Endothelial cell (in vitro differentiated cells): Measurements from ENCODE around the gene NRIP2. TPM values are rescaled to one million over a fixed set of nuclear protein-coding genes. Genes with fewer than 3 reads are reported as not detected.

Experiments
- DNase-seq: peaks from one replicate; pipeline ENCODE4 v3.0.0; 2021; ENCODE audit warnings: low spot score
- H3K27ac Mint-ChIP-seq: one replicate; pipeline ENCODE4 v1.8.0; 2021; ENCODE audit warnings: mixed read lengths, inconsistent platforms; ENCODE audit not compliant: unreplicated experiment
- H3K27me3 Mint-ChIP-seq: one replicate; pipeline ENCODE4 v1.8.0; 2021; ENCODE audit warnings: mild to moderate bottlenecking, moderate library complexity, mixed read lengths, inconsistent platforms; ENCODE audit not compliant: unreplicated experiment
- H3K36me3 Mint-ChIP-seq: one replicate; pipeline ENCODE4 v1.8.0; 2021; ENCODE audit warnings: mild to moderate bottlenecking, low read depth, mixed read lengths, inconsistent platforms; ENCODE audit not compliant: unreplicated experiment
- H3K4me1 Mint-ChIP-seq: one replicate; pipeline ENCODE4 v1.8.0; 2021; ENCODE audit warnings: mild to moderate bottlenecking, mixed read lengths, inconsistent platforms; ENCODE audit not compliant: unreplicated experiment
- H3K4me3 Mint-ChIP-seq: one replicate; pipeline ENCODE4 v1.8.0; 2021; ENCODE audit warnings: mild to moderate bottlenecking, mixed read lengths, inconsistent platforms; ENCODE audit not compliant: unreplicated experiment
- H3K9me3 Mint-ChIP-seq: one replicate; pipeline ENCODE4 v1.8.0; 2021; ENCODE audit warnings: mixed read lengths, inconsistent platforms; ENCODE audit not compliant: unreplicated experiment
- total RNA-seq: library from RNA; stranded (reverse); fragmentation: NEBNext Ultra II Directional; extraction: Animal tissue kit (Norgen Biotek cat#: 25700); gene quantifications from one replicate; pipeline ENCODE4 v1.2.1, GENCODE V29; 2021; ENCODE audit not compliant: unreplicated experiment
- TF ChIP-seq, protein P1 (sequence below): fragments of 200-600 bp; sonication (generic); IDR thresholded peaks from one replicate; pipeline ENCODE4 v1.5.0; 2021; ENCODE audit warnings: antibody characterized with exemption; ENCODE audit not compliant: unreplicated experiment

NRIP2 gene
- total RNA-seq, 1 donor from 2014 or later: 0.13 TPM

DNA sequence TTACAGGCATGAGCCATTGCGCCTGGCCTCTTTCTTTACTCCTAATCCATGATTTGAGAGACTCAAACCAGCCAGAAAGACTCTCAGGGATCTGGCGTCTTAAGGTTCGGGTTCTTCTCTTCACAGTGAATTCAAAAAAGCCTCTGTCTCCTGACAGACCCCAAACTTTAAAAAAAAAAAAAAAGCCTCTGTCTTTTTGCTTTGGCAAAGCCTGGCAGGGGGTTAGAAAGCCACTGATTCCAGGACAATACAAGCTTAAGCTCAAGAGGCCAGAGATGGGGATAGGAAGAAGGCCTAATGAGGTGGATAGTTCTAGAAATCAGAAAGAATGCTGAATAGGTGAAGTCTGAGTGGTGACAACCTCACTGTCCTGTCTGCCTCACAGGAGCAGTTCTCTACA lies 8.8 kb downstream of the NRIP2 start:
- Mint-ChIP-seq H3K27me3 (peaks cover 3% of the 10 kb centered on the region), H3K27ac (no peak overlapping the region), H3K4me3 (no peak overlapping the region), H3K36me3 (peaks cover 41% of the 10 kb centered on the region), H3K4me1 (no peaks in the 10 kb centered on the region), H3K9me3 (no peaks in the 10 kb centered on the region)
- TF ChIP-seq, protein P1, sequence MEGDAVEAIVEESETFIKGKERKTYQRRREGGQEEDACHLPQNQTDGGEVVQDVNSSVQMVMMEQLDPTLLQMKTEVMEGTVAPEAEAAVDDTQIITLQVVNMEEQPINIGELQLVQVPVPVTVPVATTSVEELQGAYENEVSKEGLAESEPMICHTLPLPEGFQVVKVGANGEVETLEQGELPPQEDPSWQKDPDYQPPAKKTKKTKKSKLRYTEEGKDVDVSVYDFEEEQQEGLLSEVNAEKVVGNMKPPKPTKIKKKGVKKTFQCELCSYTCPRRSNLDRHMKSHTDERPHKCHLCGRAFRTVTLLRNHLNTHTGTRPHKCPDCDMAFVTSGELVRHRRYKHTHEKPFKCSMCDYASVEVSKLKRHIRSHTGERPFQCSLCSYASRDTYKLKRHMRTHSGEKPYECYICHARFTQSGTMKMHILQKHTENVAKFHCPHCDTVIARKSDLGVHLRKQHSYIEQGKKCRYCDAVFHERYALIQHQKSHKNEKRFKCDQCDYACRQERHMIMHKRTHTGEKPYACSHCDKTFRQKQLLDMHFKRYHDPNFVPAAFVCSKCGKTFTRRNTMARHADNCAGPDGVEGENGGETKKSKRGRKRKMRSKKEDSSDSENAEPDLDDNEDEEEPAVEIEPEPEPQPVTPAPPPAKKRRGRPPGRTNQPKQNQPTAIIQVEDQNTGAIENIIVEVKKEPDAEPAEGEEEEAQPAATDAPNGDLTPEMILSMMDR: no peak
- no peak for DNase-seq

DNA sequence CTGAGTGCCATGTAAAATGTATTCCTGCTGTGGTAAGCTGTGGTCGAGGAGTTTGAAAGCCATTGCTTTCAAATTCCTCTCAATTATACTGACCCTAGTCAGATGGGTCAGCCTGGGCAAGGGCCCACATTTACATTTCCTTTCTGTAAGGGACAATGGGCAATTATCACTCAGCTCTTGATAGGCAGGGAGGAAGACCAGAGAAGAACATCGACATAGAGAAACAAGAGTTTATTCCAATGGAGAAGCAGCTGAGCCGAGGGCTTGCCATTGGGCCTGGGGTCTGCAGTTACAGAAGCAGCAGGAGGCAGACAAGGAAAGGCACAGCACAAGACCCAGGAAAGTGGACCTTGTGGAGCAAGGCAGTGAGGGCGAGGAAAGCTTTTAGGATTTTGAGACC lies 9.7 kb downstream of the NRIP2 start:
- no peaks in the 10 kb centered on the region for H3K9me3 Mint-ChIP-seq
- H3K4me3 Mint-ChIP-seq: no peak overlapping the region
- TF ChIP-seq, protein P1: no peak
- peaks cover 3% of the 10 kb centered on the region for H3K27me3 Mint-ChIP-seq
- DNase-seq: no peak
- H3K27ac Mint-ChIP-seq: no peak overlapping the region
- peaks cover 40% of the 10 kb centered on the region for H3K36me3 Mint-ChIP-seq
- no peaks in the 10 kb centered on the region for H3K4me1 Mint-ChIP-seq

DNA sequence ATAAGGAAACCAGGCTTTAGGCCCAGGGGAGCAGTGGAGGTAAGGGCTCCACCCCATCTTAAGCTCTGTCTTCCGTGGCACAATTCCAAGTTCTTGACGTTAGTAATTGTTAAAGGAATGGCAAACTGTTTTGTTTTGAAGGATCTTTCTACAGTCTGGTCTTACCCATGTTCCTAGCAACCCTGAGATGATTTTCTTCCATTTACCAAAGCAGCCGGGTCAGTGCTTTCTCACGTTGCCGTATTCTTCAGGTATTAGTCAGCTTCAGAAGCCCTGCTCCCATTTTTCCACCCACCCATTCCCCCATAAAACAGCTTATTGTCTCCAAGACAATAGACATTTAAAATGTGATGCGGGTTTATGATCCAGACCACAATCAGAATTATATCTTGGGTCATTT lies 10.3 kb downstream of the NRIP2 start:
- TF ChIP-seq, protein P1: no peak
- Mint-ChIP-seq H3K4me1 (no peaks in the 10 kb centered on the region), H3K9me3 (no peaks in the 10 kb centered on the region), H3K4me3 (no peak overlapping the region), H3K27ac (no peak overlapping the region), H3K27me3 (peaks cover 3% of the 10 kb centered on the region), H3K36me3 (peaks cover 42% of the 10 kb centered on the region)
- no peak for DNase-seq

DNA sequence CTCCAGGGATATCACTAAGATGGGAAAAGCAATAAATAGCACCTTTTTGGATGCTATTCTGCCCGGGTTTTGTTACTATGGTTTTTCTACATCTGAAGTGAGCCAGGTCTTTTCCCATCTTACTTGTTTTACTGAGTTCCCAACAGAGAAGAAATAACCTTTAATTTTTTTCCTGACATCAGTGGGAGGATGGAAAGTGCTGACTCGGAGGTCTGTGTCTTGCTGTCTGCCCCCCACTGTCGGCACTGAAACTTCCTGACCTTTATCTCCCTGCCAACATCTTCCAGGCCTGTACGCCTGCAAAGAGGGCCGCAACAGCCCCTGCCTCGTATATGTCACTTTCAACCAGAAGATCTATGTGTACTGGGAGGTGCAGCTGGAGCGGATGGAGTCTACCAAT lies 11.4 kb downstream of the NRIP2 start:
- DNase-seq: no peak
- no peaks in the 10 kb centered on the region for H3K9me3 Mint-ChIP-seq
- H3K36me3 Mint-ChIP-seq: peaks cover 44% of the 10 kb centered on the region
- peaks cover 3% of the 10 kb centered on the region for H3K27me3 Mint-ChIP-seq
- H3K4me1 Mint-ChIP-seq: no peaks in the 10 kb centered on the region
- no peak overlapping the region for H3K4me3 Mint-ChIP-seq
- H3K27ac Mint-ChIP-seq: no peak overlapping the region
- TF ChIP-seq, protein P1: no peak

DNA sequence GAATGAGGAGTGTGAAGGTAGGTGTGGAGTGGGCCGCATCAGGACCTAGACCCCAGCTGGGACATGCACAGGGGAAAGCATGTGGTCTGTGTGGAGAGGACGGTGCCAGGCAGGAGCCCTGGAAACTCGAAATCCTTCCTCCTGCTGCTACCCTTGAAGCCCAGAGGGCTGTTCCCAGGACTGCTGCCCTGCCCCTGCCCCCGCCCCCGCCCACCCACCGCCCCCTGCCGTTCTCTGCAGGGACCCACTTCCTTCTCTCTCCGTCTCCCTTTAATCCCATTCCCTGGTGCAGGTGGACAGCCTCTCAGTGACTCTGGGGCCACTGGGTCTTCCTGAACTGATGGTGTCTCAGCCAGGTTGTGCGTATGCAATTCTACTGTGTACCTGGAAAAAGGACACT lies 14.4 kb downstream of the NRIP2 start:
- Mint-ChIP-seq H3K36me3 (peaks cover 43% of the 10 kb centered on the region), H3K4me3 (no peak overlapping the region), H3K27me3 (peaks cover 6% of the 10 kb centered on the region), H3K27ac (no peak overlapping the region), H3K4me1 (no peaks in the 10 kb centered on the region), H3K9me3 (no peaks in the 10 kb centered on the region)
- TF ChIP-seq, protein P1: no peak
- DNase-seq: no peak
